GM18951 (cell line): ENCODE measurements around the gene LRCH1.

Experiments
- POLR2A ChIP-seq: IDR thresholded peaks from 4 replicates; pipeline ENCODE4 v1.6.1; 2011; ENCODE audit warnings: mild to moderate bottlenecking; ENCODE audit not compliant: insufficient read length, insufficient read depth; ENCODE audit errors: extremely low read depth
- in situ Hi-C: fragments of 300-500 bp; cut with MboI; formaldehyde crosslinking; loops from one replicate; pipeline ENCODE4 v1.12.0; 2022; ENCODE audit warnings: low sequenced_read_pairs, mixed read lengths, inconsistent platforms; ENCODE audit not compliant: unreplicated experiment

Gene LRCH1

DNA sequence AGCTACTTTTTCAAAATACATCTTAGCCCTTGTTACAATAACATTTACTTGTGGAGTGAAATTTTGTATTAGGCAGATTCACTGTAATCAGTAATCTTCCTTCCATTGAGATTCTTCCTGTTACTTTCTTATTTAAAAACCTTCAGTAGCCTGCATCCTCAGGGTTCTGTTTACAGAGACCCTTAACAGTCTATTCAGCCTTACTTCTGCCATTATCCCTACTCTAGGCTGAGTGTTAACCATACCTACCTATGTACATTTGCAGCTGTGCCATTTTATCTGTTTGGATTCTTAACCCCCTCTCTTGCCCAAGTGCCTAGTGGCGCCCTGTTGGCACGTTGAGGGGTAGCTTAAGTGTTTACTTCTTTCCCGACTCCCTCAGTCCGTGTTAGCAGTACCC, 71.9 kb downstream of the LRCH1 start:
- no peak for TF ChIP-seq POLR2A
- in situ Hi-C loops, result no loop called here

DNA sequence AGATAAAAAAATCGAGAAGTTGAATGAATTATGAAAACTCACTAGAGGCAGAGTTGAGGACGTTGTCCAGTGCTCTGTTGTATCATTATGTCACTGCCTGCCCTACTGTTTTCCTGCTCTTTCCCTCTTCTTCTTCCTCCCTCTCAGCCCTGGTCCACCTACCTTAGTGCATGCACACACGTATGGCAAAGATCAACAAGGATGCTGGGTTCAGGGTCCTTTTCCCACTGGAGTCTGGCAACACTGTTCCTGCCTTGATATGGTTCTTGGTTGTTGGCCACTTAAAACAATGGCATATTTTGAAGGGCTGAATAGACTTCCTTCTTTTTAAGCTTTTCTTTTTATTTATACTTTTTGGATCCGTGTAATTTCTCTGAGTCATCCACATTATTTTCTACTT, 74.5 kb downstream of the LRCH1 start:
- in situ Hi-C loops, result no loop called here
- no peak for TF ChIP-seq POLR2A

DNA sequence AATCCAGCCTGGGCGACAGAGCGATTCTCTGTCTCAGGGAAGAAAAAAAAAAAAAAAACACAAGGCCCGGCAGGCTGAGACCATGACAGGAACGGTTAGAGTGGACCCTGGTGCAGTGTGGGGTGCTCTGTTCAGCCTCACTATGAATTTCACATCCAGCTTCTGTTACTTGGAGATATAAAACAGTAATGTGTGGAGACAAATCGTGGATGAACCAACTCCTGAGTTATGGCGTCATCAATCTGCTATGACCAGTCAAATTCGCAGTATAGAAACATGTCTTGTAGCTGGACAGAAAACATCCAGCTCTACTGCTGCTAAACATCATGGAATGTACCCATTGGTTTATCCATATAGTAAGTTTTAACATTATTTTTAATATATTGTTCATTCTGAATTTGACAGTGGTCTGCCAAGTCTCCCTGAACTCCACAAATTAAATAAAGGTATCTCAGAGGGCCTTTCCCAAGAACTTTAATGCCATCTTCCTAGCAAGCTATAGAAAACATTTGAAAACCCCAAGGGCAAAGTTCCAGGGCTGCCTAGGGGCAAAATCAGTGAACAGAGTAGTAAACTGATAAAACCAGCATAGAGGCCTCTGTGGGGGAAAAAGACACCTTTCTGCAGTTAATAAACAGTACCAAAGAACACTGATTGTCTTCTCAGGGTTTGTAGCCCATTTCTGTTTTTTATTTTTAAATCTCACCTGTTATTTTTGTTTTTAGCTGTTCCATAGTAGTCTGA, 75.8 kb downstream of the LRCH1 start:
- in situ Hi-C loops, result no loop called here

DNA sequence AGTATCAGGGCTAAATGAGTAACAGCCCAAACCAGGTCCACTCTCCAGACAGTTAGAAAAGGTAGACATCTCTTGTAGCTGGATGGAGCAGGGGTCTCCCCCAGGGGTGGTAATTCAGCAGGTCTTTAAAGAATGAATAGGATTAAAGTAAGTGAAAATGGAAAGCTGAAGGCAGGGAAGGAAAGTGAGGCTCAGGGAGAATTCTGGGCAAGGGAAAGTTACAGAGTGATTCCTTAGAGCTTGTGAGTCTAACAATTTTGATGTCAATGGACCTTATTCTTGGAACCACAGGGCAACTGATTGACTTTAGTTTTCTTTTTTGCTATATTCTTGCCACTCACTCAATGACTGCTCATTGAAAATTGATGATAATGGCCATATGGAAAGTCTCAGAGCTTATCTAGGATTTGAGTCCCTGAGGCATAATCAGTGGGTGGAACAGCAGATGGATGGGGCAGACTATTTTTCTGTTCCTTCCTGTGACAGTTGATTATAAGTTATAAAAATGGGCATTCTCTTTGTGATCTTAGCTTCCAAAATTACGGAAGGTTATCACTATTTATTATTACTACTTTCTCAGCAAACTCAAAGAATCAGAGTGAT, 76.9 kb downstream of the LRCH1 start:
- in situ Hi-C loops, result no loop called here

More for the DNA sequence above, 75.8 kb downstream of the LRCH1 start:
- no peak for TF ChIP-seq POLR2A

DNA sequence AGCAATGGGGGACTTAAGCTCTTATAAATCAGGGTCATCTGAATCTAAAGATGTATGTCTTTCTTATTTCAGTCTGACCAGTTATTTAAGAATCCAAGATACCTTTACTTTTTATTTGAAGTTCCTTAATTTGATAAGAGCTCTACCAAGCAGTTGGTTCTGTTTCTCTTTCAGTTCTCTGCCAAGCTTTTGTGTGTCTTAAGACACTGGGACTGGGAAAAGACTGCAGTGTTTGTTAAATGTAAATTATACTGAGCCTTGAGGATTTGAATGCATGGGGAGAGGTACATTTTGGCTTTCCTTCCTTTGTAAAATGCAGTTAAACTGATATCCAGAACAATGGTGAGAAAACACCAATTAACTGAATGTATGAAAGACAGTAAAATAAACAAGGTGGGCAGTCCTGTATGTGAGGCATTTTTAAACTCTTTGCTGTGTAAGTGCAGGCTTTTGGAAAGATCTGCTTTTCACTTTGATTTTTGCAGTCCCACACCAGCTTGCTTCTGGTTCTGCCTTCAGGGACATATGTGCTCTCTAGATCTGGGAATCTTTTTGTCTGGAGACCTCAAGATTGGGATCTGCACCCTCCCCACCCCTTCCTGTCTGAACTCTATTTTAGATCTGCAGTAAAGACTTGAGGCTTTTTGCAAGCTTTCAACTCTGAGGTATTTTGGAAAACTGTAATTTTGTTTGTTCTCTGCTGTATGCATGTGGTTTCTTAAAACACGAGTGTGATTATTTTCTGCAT, 77.6 kb downstream of the LRCH1 start:
- TF ChIP-seq POLR2A, result no peak
- in situ Hi-C loops, result no loop called here

More for the DNA sequence above, 76.9 kb downstream of the LRCH1 start:
- TF ChIP-seq POLR2A, result no peak

DNA sequence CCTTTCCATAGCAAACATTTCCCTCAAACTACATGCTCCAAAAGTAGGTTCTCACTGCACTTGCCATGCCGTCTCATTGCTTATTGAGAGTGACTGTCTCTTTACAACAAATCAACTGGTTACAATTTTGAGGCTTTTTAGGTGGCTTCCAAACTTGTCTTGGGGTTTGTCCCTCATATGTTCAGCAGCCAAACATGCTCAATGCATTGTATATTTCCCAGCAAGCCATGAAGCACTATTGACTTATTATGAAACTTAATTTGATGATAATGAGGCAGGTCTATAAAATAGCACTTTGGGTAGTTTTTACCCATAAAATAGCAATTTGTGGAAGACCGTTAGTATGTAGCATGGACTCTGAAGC, 78.2 kb downstream of the LRCH1 start:
- in situ Hi-C loops, result no loop called here
- TF ChIP-seq POLR2A, result no peak

DNA sequence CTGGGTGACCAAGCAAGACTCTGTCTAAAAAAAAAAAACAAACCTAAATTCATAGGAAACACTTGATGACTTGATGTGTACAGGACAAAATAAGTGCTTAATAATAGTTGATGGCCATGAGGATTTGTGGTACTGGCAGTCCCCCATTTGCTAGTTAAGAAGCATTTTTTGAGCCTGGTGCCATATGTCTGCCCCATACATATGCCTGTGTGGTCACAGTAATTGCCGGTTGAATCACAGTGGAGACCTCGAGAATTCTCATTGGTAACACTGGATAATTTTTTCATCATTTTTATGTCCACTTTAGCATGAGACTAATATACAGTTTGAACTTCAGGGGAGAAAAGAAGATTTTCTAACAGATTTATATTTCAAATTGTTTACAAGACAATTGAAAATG, 79.2 kb downstream of the LRCH1 start:
- in situ Hi-C loops, result no loop called here
- no peak for TF ChIP-seq POLR2A

DNA sequence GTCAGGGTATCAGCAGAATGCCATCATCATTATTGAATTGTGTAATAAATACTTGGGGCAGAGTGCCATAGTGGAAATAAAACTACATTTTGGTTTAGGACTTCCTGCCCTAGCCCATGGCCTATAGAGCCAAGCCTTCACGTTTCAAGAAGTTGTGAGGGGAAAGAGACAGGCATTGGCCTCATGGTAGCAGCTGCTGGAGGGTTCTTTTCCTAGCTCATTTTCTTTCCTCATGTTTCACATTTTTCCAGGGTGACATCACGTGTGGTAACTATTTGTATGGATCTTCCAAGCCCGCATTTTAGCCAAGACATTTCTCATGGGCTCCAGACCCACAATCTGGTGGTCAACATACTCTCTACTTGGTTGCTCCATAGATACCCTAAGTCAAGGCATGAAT, 80.4 kb downstream of the LRCH1 start:
- in situ Hi-C loops, result no loop called here
- TF ChIP-seq POLR2A, result no peak

DNA sequence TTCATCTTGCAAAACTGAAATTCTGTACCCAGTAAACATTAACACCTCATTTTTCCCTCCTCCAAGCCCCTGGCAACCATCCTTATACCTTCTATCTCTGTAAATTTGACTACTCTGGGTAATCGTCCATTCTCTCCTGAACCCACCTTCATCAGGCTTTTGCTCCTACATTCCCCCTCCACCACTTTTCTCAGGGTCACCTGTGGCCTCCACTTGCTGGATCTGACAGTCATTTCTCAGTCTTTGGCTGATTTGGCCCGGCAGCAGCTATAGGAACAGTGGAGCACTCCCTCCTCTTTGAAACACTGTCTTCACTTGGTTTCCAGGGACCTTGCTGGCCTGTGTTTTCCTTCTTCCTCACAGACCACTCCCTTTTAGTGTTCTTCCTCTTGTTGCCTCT, 83.5 kb downstream of the LRCH1 start:
- in situ Hi-C loops, result no loop called here
- TF ChIP-seq POLR2A, result no peak

DNA sequence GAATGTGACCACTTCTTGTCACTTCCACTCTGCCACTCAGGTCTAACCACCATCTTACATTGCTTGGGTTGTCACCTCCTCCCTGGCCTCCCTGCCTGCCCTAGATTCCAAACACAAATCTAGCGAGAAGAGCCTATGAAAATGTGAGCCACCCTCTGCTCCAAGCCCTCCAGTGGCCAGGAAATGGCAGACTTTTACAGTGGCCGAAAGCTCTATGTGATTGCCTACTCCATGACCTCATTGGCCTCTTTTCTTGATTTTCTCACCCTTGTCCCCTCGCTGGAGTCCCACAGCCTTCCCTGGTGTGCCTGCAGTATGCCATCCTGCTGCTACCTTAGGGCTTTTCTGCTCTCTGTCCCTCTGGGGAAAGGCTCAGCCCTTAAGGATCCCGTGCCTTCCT, 84.2 kb downstream of the LRCH1 start:
- in situ Hi-C loops, result no loop called here
- TF ChIP-seq POLR2A, result no peak

DNA sequence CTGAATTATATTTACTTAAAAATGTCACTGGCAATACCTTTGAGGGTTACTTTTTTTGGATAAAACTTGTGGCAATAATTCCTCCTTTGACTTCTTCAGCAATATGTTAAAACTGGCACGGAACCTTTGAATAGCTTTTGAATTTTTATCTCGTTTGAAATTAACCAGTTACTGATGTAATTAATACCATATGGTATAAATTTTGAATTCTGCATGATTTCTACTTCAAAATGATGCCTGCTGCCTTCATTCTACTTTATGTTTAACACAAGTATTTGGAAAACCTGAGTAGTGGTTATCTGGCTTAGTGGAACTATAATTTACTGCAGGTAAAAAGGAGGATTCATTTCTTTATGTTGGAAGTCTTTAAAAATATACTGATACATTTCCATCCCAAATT, 85.3 kb downstream of the LRCH1 start:
- in situ Hi-C loops, result no loop called here
- no peak for TF ChIP-seq POLR2A

DNA sequence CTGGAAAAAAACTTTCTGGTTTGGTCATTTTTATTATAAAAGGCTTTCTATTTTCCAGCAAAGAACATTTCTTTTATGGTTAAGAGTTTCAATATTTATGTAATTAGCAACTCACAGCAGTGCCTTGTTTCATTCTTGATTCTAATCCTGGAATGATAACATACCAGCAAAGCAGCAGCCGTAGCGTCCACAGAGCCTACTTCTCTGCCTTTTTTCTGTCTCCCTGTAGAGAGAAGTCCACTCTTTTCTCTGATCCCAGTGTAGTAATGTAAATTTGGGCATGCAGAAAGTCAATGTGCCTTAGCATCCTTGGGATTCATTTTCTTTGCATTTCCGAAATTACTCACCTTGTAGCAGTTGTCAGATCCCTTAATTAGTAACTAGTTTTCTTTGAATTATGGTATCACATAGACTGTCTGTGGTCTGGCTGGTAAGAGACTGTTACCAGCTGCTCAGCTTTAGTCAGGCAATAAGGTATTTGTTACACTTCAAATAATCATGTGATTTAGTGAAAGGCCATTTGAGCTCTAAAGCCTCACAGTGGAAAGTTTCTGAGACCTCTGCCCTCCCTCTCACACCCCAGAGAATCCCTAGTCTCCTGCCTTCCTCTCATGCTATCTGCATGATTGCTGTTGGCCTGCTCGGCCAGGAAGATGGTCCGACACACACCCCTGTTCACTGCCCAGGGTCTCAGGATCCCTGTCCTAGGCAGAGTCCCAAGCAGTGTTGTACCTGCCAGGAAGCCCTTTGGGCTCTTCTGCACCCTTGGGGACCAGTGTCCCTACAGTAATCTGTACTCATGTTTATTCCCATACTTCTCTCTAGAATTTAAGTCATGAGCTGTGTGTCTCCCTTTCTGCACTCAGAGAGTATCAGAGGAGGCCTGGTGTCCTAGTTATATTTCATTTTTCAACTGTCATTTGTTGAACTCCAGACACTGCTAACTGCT, 86.3 kb downstream of the LRCH1 start:
- in situ Hi-C loops, result no loop called here
- no peak for TF ChIP-seq POLR2A

DNA sequence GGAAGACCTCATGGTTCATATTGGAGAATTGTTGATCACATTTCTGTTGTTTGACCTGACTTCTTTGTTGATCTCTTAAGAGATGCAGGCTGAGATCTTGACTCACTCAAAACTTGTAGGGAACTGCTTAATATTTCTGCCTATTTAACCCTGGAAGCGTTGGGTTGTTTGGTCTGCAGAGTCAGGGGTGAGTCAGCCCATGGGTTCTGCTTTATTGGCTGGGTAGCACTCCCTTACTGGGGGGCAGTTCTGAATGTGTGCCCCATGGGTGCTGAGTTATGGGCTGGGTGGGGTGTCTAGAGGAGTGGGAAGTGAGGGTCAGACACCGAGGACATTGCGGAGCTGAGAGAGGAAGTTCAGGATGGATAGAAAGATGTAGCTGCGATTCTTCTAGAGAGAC, 87.9 kb downstream of the LRCH1 start:
- in situ Hi-C loops, result no loop called here
- no peak for TF ChIP-seq POLR2A
